ENCODE measurements around the gene IGF1R.

- TF ChIP-seq, protein P1, sequence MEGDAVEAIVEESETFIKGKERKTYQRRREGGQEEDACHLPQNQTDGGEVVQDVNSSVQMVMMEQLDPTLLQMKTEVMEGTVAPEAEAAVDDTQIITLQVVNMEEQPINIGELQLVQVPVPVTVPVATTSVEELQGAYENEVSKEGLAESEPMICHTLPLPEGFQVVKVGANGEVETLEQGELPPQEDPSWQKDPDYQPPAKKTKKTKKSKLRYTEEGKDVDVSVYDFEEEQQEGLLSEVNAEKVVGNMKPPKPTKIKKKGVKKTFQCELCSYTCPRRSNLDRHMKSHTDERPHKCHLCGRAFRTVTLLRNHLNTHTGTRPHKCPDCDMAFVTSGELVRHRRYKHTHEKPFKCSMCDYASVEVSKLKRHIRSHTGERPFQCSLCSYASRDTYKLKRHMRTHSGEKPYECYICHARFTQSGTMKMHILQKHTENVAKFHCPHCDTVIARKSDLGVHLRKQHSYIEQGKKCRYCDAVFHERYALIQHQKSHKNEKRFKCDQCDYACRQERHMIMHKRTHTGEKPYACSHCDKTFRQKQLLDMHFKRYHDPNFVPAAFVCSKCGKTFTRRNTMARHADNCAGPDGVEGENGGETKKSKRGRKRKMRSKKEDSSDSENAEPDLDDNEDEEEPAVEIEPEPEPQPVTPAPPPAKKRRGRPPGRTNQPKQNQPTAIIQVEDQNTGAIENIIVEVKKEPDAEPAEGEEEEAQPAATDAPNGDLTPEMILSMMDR (IDR thresholded peaks at IDR 0.05), result no peak
- TF ChIP-seq POLR2A (IDR thresholded peaks at IDR 0.05) (no peak), EP300 (IDR thresholded peaks at IDR 0.05) (no peak)
These were observed 39.0 kb upstream of the IGF1R start for GRCh38 chr15:98609144-98609852.
